CD1c-positive myeloid dendritic cell (primary cell): ENCODE results near the gene PKIB.
A peak's percentile ranks its signal among the peaks of the same experiment; 100 is the strongest.
"Not testable (repeated sequence)": the region's sequence is repeated elsewhere in the genome, so short reads cannot be mapped to it uniquely, and the experiment has no call there.

ENCODE experiments used
- DNase-seq: peaks from one replicate; pipeline ENCODE4 v3.0.0-alpha.2; 2016; ENCODE audit errors: extremely low spot score

Gene PKIB

GRCh38 chr6:122710908-122711635, 100.9 kb downstream of the PKIB start:
- DNase-seq = peak; percentile 24

GRCh38 chr6:122712093-122712447, 101.9 kb downstream of the PKIB start:
- peak; percentile 31 for DNase-seq

GRCh38 chr6:122712448-122713137, 102.4 kb downstream of the PKIB start:
- DNase-seq = peak; percentile 54

- DNase-seq = peak; percentile 81
These were observed 102.9 kb downstream of the PKIB start for GRCh38 chr6:122713138-122713537.

GRCh38 chr6:122714059-122714458, 103.9 kb downstream of the PKIB start:
- DNase-seq = no peak

- DNase-seq = no peak
These were observed 105.5 kb downstream of the PKIB start for GRCh38 chr6:122715725-122716124.

- DNase-seq = peak; percentile 69
These were observed 107.1 kb downstream of the PKIB start for GRCh38 chr6:122717350-122717749.

- DNase-seq = no peak
These were observed 108.4 kb downstream of the PKIB start for GRCh38 chr6:122718616-122719015.

- peak; percentile 38 for DNase-seq
These were observed 109.0 kb downstream of the PKIB start for GRCh38 chr6:122719176-122719575.

- no peak for DNase-seq
These were observed 112.5 kb downstream of the PKIB start for GRCh38 chr6:122722746-122723145.

- peak; percentile 48 for DNase-seq
These were observed 116.4 kb downstream of the PKIB start for GRCh38 chr6:122726649-122727048.

- no peak for DNase-seq
These were observed 117.0 kb downstream of the PKIB start for GRCh38 chr6:122727244-122727643.

- no peak for DNase-seq
These were observed 120.1 kb downstream of the PKIB start for GRCh38 chr6:122730334-122730733.

GRCh38 chr6:122730775-122731386, 120.7 kb downstream of the PKIB start:
- DNase-seq = peak; percentile 55

- DNase-seq = no peak
These were observed 123.1 kb downstream of the PKIB start for GRCh38 chr6:122733259-122733658.

GRCh38 chr6:122734529-122735395, 124.6 kb downstream of the PKIB start:
- no peak for DNase-seq

GRCh38 chr6:122735582-122735981, 125.4 kb downstream of the PKIB start:
- DNase-seq = no peak

- DNase-seq = no peak
These were observed 126.0 kb downstream of the PKIB start for GRCh38 chr6:122736163-122736562.

- DNase-seq = no peak
These were observed 126.4 kb downstream of the PKIB start for GRCh38 chr6:122736616-122737015.

GRCh38 chr6:122740091-122740490, 129.9 kb downstream of the PKIB start:
- no peak for DNase-seq

- DNase-seq = no peak
These were observed 130.7 kb downstream of the PKIB start for GRCh38 chr6:122740936-122741335.

GRCh38 chr6:122744247-122744646, 134.0 kb downstream of the PKIB start:
- DNase-seq = not testable (repeated sequence)
